GM20431 (cell line): ENCODE results near the gene CEACAM6.

Experiments
- in situ Hi-C: fragments of 300-500 bp; cut with MseI, MboI; formaldehyde crosslinking; loops from one replicate; pipeline ENCODE4 v1.15.0; 2020; ENCODE audit warnings: low sequenced_read_pairs; ENCODE audit not compliant: unreplicated experiment

Gene CEACAM6

DNA sequence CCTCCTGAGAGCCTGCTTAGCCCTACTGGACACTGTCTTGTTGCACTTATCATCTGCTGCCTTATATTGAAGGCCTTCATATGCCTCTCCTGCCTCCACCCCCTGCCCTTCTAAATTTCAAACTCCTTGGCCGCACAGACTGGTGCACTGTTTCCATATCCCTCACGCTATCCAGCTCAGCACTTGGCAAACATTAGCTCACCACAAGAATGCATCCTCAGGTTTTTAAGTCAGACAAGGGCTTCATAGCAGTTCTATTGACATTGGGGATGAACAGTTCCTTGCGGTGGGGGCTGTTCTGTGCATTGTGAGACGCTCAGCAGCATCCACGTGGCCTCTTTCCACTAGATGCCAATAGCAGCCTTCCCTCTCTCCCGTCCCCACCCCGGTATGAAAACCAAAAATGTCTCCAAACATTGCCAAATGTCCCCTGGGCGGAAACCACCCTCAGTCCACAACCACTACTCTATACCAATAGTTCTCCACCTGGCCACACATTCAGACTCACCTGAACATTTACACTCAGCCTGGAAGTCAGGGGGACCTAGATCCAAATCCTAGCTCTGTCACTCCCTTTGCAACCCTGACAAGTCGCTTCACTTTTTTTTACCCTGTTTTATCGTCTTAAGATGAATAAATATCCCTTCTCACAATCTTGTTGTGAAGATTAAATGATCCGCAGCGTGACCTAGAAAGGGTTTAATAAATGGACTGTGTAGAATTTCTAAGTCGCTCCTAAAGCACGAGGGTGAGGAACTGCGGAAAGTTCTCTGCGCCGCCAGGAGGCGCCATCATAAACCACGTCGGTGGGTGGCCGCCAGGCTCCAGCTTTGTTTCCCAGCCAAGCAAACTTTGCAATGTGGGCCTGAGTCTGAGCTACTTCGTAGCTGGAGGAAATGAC lies 37.4 kb downstream of the CEACAM6 start:
- in situ Hi-C loops = no loop called here

GRCh38 chr19:41793414-41793727 lies 38.0 kb downstream of the CEACAM6 start:
- in situ Hi-C loops = no loop called here

DNA sequence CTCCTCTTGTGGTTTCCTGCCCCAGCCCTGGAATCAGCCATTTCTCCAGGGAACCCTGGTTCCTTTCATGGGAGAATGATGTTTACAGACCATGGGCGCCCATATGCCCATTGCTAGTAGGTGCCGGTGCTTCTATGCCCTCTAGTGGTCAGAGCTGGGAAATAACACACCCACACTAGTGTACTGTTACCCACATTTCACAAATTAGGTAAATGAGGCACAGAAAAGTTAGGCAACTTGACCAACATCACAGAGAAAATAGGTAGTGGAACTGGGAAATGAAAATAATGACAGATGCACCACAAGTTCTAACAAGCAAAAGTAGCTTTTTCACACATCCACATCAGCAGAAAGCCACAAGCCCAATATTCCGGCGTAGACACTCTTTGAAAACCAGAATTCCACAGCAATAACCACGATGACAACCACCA lies 39.7 kb downstream of the CEACAM6 start:
- in situ Hi-C loops = no loop called here

DNA sequence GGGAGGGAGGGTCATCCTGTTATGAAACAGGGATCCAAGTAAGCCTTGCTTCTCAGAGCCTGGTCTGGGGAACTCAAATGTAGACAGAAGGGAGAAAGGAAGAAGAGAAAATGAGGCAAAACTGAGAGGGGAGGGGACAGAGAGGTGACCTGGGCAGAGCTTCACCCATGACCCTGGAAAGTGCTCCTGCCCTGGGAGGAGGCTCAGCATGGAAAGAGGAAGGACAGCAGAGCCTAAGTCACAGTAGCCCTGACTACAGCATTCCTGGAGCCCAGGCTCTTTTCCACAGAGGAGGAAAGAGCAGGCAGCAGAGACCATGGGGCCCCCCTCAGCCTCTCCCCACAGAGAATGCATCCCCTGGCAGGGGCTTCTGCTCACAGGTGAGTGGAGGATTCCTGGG lies 41.0 kb downstream of the CEACAM6 start, which contains the start of gene CEACAM3:
CEACAM3 (plus strand) TSS at position 226 of the 400 bp plus-strand sequence; CDS start at position 317, 91 bp downstream.
- in situ Hi-C loops = no loop called here

- in situ Hi-C loops = no loop called here
These were observed 41.6 kb downstream of the CEACAM6 start for GRCh38 chr19:41796901-41797300.

DNA sequence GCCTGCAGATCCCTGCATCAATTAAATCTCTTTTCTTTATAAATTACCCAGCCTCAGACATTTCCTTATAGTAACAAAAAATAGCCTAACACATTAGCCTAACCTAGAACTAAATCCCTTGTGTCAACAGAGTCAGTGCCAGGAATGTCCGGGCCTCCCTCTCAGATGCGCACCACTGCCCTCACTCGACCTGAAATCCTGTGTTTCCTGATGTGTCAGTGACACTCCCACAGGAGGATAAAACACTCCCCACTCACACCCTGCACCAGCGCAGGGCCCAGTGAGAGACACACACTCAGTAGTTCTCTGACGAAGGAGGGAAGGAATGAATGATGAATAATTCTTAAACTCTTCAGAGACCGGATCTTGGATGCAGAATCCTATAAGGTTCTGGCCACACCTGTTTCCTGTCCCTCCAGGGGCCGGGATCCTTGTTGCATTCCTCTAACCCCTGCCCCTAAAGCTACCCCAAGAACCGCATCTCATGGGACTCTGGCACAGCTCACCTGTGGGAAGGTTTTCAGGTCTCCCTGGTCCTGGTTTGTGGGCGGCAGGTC lies 44.2 kb downstream of the CEACAM6 start:
- in situ Hi-C loops = no loop called here

DNA sequence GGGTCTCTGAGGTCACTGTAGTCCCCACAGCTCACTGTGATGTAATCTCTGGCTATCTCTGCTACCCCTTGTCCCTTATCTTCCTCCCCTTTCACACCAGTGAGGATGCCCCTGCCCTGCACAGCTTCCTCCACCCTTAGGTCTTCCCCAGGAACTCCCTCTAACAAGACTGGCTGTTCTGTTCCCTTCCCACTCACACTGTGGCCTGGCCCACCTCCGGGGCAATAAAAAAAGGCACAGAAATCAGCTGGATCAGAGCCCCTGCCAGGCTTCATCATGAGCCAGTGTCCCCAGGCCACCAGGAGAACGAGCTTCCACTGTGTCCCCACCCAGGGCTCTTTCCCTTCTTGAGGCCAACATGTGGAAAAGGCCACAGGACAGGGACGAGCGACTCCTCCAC lies 45.7 kb downstream of the CEACAM6 start:
- in situ Hi-C loops = no loop called here

GRCh38 chr19:41801792-41802211 lies 46.5 kb downstream of the CEACAM6 start:
- in situ Hi-C loops = no loop called here

- in situ Hi-C loops = no loop called here
These were observed 47.4 kb downstream of the CEACAM6 start for GRCh38 chr19:41802770-41803169.

GRCh38 chr19:41804336-41804735 lies 49.0 kb downstream of the CEACAM6 start:
- in situ Hi-C loops = no loop called here

GRCh38 chr19:41807176-41807575 lies 51.8 kb downstream of the CEACAM6 start:
- in situ Hi-C loops = no loop called here

DNA sequence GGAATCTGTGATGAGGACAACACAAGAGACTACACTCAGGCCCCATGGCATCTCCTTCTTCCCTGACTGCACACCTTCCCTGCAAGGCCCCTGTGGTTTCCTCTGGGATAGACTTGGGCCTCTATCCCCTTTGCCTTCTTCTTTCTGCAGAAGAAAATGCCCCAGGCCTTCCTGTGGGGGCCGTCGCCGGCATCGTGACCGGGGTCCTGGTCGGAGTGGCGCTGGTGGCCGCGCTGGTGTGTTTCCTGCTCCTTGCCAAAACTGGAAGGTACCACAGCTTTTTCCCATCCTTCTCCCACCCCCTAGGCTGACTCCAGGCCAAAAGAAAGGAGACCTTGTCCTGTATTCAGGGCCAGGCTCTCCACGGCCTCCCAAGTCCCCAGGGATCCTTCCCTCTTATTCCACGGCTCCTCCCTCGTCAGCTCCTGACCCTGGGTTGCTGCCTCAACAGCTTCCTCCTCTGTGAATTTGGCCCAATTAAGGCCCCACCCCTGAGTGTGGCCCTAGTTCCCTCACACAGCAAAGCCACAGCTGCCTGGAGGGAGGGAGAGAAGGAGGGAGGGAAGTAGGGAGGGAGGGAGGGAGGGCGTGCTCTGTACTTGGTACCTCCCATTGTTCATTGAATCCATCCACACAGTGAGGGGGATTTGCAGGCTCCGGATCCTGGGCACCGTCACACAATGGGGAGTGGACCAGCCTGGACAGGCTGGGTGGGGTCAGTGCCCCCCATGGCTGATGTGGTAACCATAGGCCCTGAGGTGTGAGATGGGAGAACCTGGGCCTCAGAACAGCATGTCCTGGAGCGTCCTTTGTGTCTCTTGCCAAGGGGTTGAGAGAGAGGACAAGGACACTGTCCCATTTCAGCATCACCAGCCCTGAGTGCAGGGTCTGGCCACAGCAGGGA lies 53.6 kb downstream of the CEACAM6 start:
- in situ Hi-C loops = no loop called here

GRCh38 chr19:41810301-41810700 lies 55.0 kb downstream of the CEACAM6 start:
- in situ Hi-C loops = no loop called here

- in situ Hi-C loops = no loop called here
These were observed 55.7 kb downstream of the CEACAM6 start for GRCh38 chr19:41811036-41811435.

GRCh38 chr19:41811981-41812380 lies 56.7 kb downstream of the CEACAM6 start:
- in situ Hi-C loops = no loop called here

DNA sequence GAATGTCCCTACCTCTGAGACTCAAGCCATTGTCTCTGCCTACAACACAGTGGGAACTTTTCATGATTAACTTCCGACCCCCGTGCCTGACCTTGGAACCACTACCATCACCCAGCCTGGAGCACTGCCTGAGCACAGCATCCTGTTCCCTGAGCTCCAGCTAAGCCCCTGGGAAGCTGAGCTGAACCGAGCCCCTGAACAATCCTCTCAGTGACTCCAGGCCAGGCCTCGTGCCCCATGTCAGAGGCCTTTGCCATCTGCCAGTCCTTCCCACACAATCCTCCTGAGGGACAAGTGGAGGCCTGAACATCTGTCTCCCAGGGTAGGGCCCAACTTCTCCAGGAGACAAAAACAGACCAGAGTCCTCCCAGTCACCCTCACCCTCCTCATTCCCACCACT lies 58.6 kb downstream of the CEACAM6 start:
- in situ Hi-C loops = no loop called here

DNA sequence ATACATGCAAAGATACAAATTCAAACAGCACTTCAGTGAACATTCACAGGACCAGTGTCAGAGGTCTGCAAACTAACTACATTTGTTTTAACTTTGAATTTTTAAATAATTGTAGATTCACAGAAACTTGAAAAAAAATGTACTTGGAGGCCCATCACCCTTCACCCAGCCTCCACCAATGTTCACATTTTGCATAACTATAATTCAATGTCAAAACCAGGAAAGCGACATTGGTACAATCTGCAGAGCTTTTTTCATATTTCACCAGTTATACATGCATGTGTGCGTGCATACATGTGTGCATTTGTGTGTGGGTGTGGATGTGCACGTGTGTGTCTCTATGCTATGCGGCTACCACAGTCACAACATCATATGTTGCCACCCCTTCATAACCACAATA lies 60.0 kb downstream of the CEACAM6 start:
- in situ Hi-C loops = no loop called here

DNA sequence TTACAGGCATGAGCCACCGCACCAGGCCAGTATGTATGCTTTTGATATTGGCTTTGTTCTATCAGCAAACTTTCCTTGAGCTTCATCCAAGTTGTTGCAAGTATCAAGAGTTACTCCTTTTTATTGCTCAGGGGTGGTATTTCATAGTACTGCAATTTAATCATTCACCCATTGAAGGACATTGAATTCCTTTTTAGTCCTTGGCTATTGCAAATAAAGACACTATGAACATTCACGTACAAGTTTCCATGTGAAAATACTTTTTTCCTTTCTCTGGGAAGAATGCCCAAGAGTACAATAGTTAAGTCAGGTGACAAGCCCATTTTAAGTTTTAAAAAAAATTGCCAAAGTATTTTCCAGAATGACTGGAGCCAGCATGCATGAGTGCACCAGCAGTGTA lies 61.4 kb downstream of the CEACAM6 start:
- in situ Hi-C loops = no loop called here

GRCh38 chr19:41821003-41821735 lies 65.8 kb downstream of the CEACAM6 start:
- in situ Hi-C loops = no loop called here
